Psoas muscle (tissue), 8 donors: ENCODE measurements around the gene AMBRA1. TPM values are rescaled to one million over a fixed set of nuclear protein-coding genes. Genes with fewer than 3 reads are reported as not detected.
A peak's percentile ranks its signal among the peaks of the same experiment; 100 is the strongest.

Experiments
- ATAC-seq, 4 donors: fragments of 200-7000 bp; cut with Tn5 transposase; one replicate each; pipeline ENCODE4 v1.9.1; 2020; ENCODE audit warnings: moderate library complexity in 3 of 4, mild to moderate bottlenecking in 2 of 4
- DNase-seq, 2 donors: peaks; one replicate each; pipeline ENCODE4 v3.0.0-alpha.2; 2020
- H3K27ac ChIP-seq: fragments of 200-600 bp; one replicate; pipeline ENCODE4 v1.8.0; 2022
- H3K27me3 ChIP-seq, 3 donors: fragments of 200-600 bp in 1 of 3; one replicate each; pipeline versions ENCODE4 v1.6.1 to v1.8.0; 2013 to 2022; ENCODE audit warnings: low read length in 2 of 3, mild to moderate bottlenecking in 2 of 3, moderate library complexity in 1 of 3; ENCODE audit not compliant: insufficient read depth in 3 of 3
- H3K36me3 ChIP-seq, 2 donors: fragments of 200-600 bp in 1 of 2; one replicate each; pipeline versions ENCODE4 v1.6.1 to v1.8.0; 2013 to 2022; ENCODE audit warnings: low read depth in 1 of 2, mild to moderate bottlenecking in 1 of 2, moderate library complexity in 1 of 2; ENCODE audit not compliant: insufficient read depth in 1 of 2
- H3K4me1 ChIP-seq: fragments of 200-600 bp; one replicate; pipeline ENCODE4 v1.8.0; 2022
- H3K4me3 ChIP-seq: fragments of 200-600 bp; one replicate; pipeline ENCODE4 v1.8.0; 2022; ENCODE audit warnings: mild to moderate bottlenecking
- H3K9me3 ChIP-seq: fragments of 200-600 bp; one replicate; pipeline ENCODE4 v1.8.0; 2022
- WGBS, 3 donors: extraction: QIAGEN DNeasy Blood & Tissue Kit; methylation state at CpG; one replicate each; pipeline versions ENCODE4 v1.1.6 to v1.1.7; 2013; 5-methylcytosine and 5-hydroxymethylcytosine counted together
- intact Hi-C, 2 donors: fragments of 100-400 bp; cut with DNase I; formaldehyde crosslinking; loops; one replicate each; pipeline versions ENCODE4 v1.11.0 to v1.14.2; 2022
- polyA plus RNA-seq, 3 donors: library from polyadenylated mRNA; stranded (reverse); fragments of 200-250 nt; gene quantifications; one replicate each; pipeline ENCODE4 v1.2.3, GENCODE V29; 2013
- total RNA-seq, 4 donors: library from RNA; stranded (reverse); fragmentation: NEBNext Ultra II Directional in 2 of 4; extraction: Animal tissue kit (Norgen Biotek cat#: 25700) in 2 of 4; gene quantifications; one replicate each; pipeline versions ENCODE4 v1.2.1 to v1.2.4, GENCODE V29; 2021 to 2023
- TF ChIP-seq, protein P1 (sequence below): fragments of 200-600 bp; IDR thresholded peaks from one replicate; pipeline ENCODE4 v1.8.0; 2022; ENCODE audit warnings: antibody characterized with exemption
- donor health status: healthy with polysubstance abuse.
- donor health status: DM: no; HTN: no; CAD: no; lungs with moderate emphysema.
- donor health status: Bipolar disorder and iron deficiency.
- donor health status: healthy.
- donor health status: DM: yes; HTN: yes; CAD: no.
- donor health status: DM: no; HTN: no; CAD: no.
- donor health status: DM: no; HTN: no; CAD: no.
- donor health status: DM: yes; HTN: yes; CAD: no.

The AMBRA1 gene
- total and polyA plus RNA-seq, 7 donors = 5.1 to 23.5 (median 10.8) TPM

DNA sequence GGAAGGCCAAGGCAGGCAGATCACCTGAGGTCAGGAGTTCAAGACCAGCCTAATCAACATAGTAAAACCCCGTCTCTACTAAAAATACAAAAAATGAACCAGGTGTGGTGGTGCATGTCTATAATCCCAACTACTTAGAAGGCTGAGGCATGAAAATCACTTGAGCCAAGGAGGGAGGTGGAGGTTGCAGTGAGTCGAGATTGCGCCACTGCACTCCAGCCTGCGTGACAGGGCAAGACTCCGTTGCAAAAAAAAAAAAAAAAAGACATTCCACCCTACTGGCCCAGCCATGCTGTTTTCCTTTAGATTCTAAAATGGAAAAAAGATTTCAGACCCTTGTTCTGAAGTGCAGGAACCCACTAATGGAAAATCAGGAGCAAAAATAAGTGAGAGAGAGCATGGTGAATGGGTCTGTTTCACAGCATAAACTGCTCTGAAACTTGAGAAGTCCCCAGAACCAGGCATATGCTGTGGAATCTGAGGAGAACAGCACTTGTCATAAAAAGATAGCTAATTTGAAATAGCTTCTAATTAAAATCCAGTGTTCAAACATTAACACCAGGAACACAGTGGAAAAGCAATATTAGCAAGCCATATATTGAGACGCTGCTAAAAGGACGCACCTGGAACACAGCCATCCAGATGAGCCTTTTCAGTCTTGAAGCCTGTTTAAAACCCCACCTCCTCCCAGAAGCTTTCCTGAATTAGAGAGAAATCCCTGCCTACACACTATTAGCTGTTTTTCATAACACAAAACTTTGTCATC, 136.0 kb downstream of the AMBRA1 start:
- intact Hi-C loops = no loop called here

DNA sequence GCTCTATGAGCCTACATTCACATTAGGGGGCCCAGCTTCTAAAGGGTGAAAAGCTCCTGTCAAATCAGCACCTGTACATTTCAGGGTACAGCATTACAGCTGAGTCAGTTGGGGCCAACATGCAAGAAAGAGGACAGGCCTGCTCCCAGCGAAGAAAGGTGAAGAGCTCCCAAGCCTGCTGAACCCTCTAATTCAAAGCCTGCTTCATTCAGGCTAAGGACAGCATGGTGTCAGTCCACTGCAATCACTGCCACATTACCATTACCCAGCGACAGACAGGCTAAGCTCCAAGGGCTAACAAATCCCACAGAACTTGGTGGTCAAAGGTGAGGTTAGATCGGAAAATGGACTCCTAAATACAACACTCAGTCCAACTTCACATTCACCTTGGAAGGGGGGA, 136.8 kb downstream of the AMBRA1 start:
- Histone ChIP-seq H3K4me1 (peaks cover 4% of the 10 kb centered on the region), H3K36me3 (no peaks in the 10 kb centered on the region), H3K27me3 (no peaks in the 10 kb centered on the region), H3K9me3 (no peaks in the 10 kb centered on the region), H3K4me3 (no peak overlapping the region), H3K27ac (no peak overlapping the region)
- TF ChIP-seq, protein P1, sequence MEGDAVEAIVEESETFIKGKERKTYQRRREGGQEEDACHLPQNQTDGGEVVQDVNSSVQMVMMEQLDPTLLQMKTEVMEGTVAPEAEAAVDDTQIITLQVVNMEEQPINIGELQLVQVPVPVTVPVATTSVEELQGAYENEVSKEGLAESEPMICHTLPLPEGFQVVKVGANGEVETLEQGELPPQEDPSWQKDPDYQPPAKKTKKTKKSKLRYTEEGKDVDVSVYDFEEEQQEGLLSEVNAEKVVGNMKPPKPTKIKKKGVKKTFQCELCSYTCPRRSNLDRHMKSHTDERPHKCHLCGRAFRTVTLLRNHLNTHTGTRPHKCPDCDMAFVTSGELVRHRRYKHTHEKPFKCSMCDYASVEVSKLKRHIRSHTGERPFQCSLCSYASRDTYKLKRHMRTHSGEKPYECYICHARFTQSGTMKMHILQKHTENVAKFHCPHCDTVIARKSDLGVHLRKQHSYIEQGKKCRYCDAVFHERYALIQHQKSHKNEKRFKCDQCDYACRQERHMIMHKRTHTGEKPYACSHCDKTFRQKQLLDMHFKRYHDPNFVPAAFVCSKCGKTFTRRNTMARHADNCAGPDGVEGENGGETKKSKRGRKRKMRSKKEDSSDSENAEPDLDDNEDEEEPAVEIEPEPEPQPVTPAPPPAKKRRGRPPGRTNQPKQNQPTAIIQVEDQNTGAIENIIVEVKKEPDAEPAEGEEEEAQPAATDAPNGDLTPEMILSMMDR = no peak
- ATAC-seq (no peak), DNase-seq (no peak)
- intact Hi-C loops = no loop called here
- WGBS, 3 donors = 92 to 96% (median 93%) methylated on average over 3 of the region's 3 CpGs

More for the DNA sequence above, 136.0 kb downstream of the AMBRA1 start:
- H3K27ac ChIP-seq = no peak overlapping the region
- H3K36me3 ChIP-seq = no peaks in the 10 kb centered on the region
- TF ChIP-seq, protein P1 = no peak
- DNase-seq = no peak
- no peak overlapping the region for H3K4me3 ChIP-seq
- H3K4me1 ChIP-seq = peaks cover 4% of the 10 kb centered on the region
- no peaks in the 10 kb centered on the region for H3K9me3 ChIP-seq
- H3K27me3 ChIP-seq = no peaks in the 10 kb centered on the region
- 79 to 83% (median 81%) methylated on average over 7 of the region's 7 CpGs for WGBS, 3 donors
- ATAC-seq = peak in 1 of 4 donors; percentile 36

DNA sequence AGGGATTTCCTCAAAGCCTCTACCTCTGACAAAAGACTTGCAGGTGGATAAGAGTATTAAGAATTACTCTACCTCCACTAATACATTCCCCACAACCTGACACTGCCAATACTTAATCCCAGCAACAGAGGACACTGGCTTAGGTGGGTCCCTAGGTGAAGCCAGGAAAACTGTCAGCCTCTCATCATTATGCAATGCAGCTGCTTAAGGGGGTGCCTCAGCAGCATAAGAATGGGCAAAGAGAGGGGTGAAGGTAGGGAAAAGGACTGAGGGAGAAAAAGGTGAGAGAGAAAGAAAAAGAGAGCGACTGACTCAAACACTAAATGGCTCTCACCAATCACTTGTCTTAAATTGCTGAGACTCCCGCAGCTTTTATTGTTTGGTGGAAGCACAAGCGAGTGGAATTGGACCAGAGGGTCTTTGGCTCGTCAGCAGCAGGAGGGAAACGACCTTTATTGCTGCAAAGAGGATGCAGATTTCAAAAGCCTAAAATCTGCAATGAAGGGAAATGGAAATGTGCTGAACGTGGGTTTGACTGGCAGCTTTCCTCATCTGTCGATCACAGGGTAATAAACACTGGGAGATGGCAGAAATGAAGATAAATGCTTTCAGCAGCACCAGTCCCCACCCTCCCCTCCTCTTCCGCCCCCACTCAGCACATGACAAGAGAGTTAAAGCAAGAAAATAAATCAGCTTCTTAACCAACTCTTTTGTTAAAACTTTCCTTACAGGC, 137.4 kb downstream of the AMBRA1 start:
- intact Hi-C loops = no loop called here
- Histone ChIP-seq H3K27me3 (no peaks in the 10 kb centered on the region), H3K4me3 (no peak overlapping the region), H3K36me3 (no peaks in the 10 kb centered on the region), H3K4me1 (peaks cover 4% of the 10 kb centered on the region), H3K9me3 (no peaks in the 10 kb centered on the region), H3K27ac (no peak overlapping the region)
- TF ChIP-seq, protein P1 = no peak
- ATAC-seq (no peak), DNase-seq (no peak)
- 67 to 74% (median 73%) methylated on average over 8 of the region's 8 CpGs for WGBS, 3 donors

DNA sequence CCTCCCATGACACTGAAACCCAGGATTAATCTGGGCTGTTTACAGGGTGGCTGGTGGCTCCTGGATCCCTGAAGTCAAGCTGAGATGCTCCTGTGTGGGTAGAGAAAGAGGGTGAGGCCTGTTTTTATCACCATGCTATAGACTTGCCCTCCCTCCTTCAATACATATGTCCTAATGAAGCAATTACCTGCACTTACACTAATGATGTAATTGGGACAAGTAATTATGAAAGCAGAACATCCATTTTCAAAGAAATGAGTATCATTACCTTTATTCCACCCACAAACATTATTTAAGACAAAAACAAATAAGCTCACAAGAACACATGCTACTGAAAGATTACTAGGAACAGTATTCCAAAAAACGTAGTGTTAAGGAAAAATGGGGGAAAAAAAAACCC, 138.0 kb downstream of the AMBRA1 start:
- H3K9me3 ChIP-seq = no peaks in the 10 kb centered on the region
- 71 to 78% (median 74%) methylated on average over 1 of the region's 1 CpG for WGBS, 3 donors
- no peak for ATAC-seq
- DNase-seq = no peak
- no peaks in the 10 kb centered on the region for H3K27me3 ChIP-seq
- H3K4me3 ChIP-seq = no peak overlapping the region
- TF ChIP-seq, protein P1 = no peak
- intact Hi-C loops = no loop called here
- no peaks in the 10 kb centered on the region for H3K36me3 ChIP-seq
- peaks cover 4% of the 10 kb centered on the region for H3K4me1 ChIP-seq
- no peak overlapping the region for H3K27ac ChIP-seq
